SK-N-SH (cell line): Measurements from ENCODE around the gene SP6. TPM values are rescaled to one million over a fixed set of nuclear protein-coding genes. Genes with fewer than 3 reads are reported as not detected.

Source experiments
- CTCF ChIA-PET: fragments of 300-600, 350-600 bp; formaldehyde crosslinking; extraction: SDS; loops from one replicate; lab custom pipeline; 2021; lab: Yijun Ruan, JAX
- POLR2A ChIA-PET: fragments of 350-600 bp; sonication (Branson Sonifier 250); formaldehyde crosslinking; extraction: SDS; loops from one replicate; lab custom pipeline; 2020; ENCODE audit warnings: antibody characterized with exemption, inconsistent platforms; lab: Yijun Ruan, JAX
- DNase-seq: peaks from one replicate; pipeline ENCODE4 v3.0.0; 2012
- H2AFZ ChIP-seq: fragments of 200-600 bp; sonication (generic); 2 replicates; pipeline ENCODE4 v1.8.1; 2016; ENCODE audit warnings: antibody characterized with exemption, mild to moderate bottlenecking, low read depth
- H3F3A ChIP-seq: fragments of 200-600 bp; sonication (generic); replicated peaks from 2 replicates; pipeline ENCODE3; 2016; ENCODE audit warnings: antibody characterized with exemption, mild to moderate bottlenecking; ENCODE audit not compliant: insufficient read depth
- H3K27ac ChIP-seq, 2 experiments: fragments of 200-500 bp in 1 of 2; fragments of 200-600 bp in 1 of 2; sonication (Bioruptor generic) in 1 of 2; sonication (generic), shearing (Covaris generic) in 1 of 2; 2 replicates each; pipeline versions ENCODE4 v1.5.1 to v1.6.1; 2014 to 2016; ENCODE audit warnings: low read depth in 2 of 2, inconsistent platforms in 1 of 2, low read length in 1 of 2, mild to moderate bottlenecking in 1 of 2, mixed read lengths in 1 of 2
- H3K27me3 ChIP-seq: fragments of 200-600 bp; sonication (generic), shearing (Covaris generic); 2 replicates; pipeline ENCODE4 v1.6.1; 2016; ENCODE audit warnings: mixed run types; ENCODE audit not compliant: insufficient read depth
- H3K36me3 ChIP-seq, 2 experiments: fragments of 200-500 bp in 1 of 2; fragments of 200-600 bp in 1 of 2; sonication (Bioruptor generic) in 1 of 2; sonication (generic) in 1 of 2; replicated peaks in 1 of 2; 2 replicates each; pipeline versions ENCODE3 to v1.5.1; 2014 to 2016; ENCODE audit warnings: low read length in 1 of 2, mild to moderate bottlenecking in 1 of 2; ENCODE audit not compliant: insufficient read depth in 2 of 2, control insufficient read depth in 1 of 2
- H3K4me1 ChIP-seq, 2 experiments: fragments of 200-500 bp in 1 of 2; fragments of 200-600 bp in 1 of 2; sonication (Bioruptor generic) in 1 of 2; sonication (generic), shearing (Covaris generic) in 1 of 2; 2 replicates each; pipeline versions ENCODE4 v1.5.1 to v1.6.1; 2014 to 2016; ENCODE audit warnings: low read depth in 1 of 2, low read length in 1 of 2, mixed run types in 1 of 2; ENCODE audit not compliant: insufficient read depth in 2 of 2, control insufficient read depth in 1 of 2
- H3K4me2 ChIP-seq: fragments of 200-600 bp; sonication (generic), shearing (Covaris generic); 2 replicates; pipeline ENCODE4 v1.6.1; 2017; ENCODE audit warnings: mixed run types
- H3K4me3 ChIP-seq, 2 experiments: fragments of 200-500 bp in 1 of 2; fragments of 200-600 bp in 1 of 2; sonication (Bioruptor generic) in 1 of 2; sonication (generic), shearing (Covaris generic) in 1 of 2; 2 replicates each; pipeline versions ENCODE4 v1.5.1 to v1.8.1; 2014 to 2016; ENCODE audit warnings: low read depth in 2 of 2, inconsistent platforms in 1 of 2, low read length in 1 of 2, mild to moderate bottlenecking in 1 of 2, mixed read lengths in 1 of 2, moderate library complexity in 1 of 2
- H3K79me2 ChIP-seq: fragments of 200-600 bp; sonication (generic); 2 replicates; pipeline ENCODE4 v1.8.1; 2017; ENCODE audit warnings: mild to moderate bottlenecking; ENCODE audit not compliant: insufficient read depth
- H3K9ac ChIP-seq: fragments of 200-600 bp; sonication (generic); 2 replicates; pipeline ENCODE4 v1.6.1; 2017; ENCODE audit warnings: mixed run types
- H3K9me2 ChIP-seq: fragments of 200-600 bp; sonication (generic); 2 replicates; pipeline ENCODE4 v1.6.1; 2017; ENCODE audit warnings: mixed run types
- H3K9me3 ChIP-seq: fragments of 200-600 bp; sonication (generic); 2 replicates; pipeline ENCODE4 v1.6.1; 2017; ENCODE audit warnings: mixed run types, mild to moderate bottlenecking, moderate library complexity
- H4K20me1 ChIP-seq: fragments of 200-600 bp; sonication (generic); 2 replicates; pipeline ENCODE4 v1.6.1; 2017; ENCODE audit warnings: mild to moderate bottlenecking, mixed run types; ENCODE audit not compliant: insufficient read depth
- ELF1 ChIP-seq: IDR thresholded peaks from 2 replicates; pipeline ENCODE4 v1.4.0; 2012
- EP300 ChIP-seq, 2 experiments: IDR thresholded peaks; 2 replicates each; pipeline versions ENCODE4 v1.4.0 to v1.6.1; 2012; ENCODE audit warnings: borderline replicate concordance in 1 of 2, low read depth in 1 of 2, low read length in 1 of 2
- POLR2AphosphoS5 ChIP-seq: IDR thresholded peaks from 2 replicates; pipeline ENCODE4 v1.6.1; 2012; ENCODE audit warnings: low read depth, low read length
- RCOR1 ChIP-seq: fragments of 150-350 bp; IDR thresholded peaks from 2 replicates; pipeline ENCODE4 v1.6.1; 2017; ENCODE audit warnings: antibody characterized with exemption, low read length
- REST ChIP-seq: IDR thresholded peaks from 2 replicates; pipeline ENCODE4 v1.6.1; 2012; ENCODE audit warnings: mild to moderate bottlenecking, low read depth, low read length, moderate library complexity
- SIN3A ChIP-seq: IDR thresholded peaks from 2 replicates; pipeline ENCODE4 v1.6.1; 2012; ENCODE audit warnings: low read depth, mild to moderate bottlenecking, low read length, moderate library complexity, borderline replicate concordance
- TAF1 ChIP-seq: IDR thresholded peaks from 2 replicates; pipeline ENCODE4 v1.6.1; 2012; ENCODE audit warnings: low read depth, mild to moderate bottlenecking, low read length, moderate library complexity, borderline replicate concordance
- WGBS: methylation state at CpG from one replicate; pipeline ENCODE4 v1.1.6; 2017; ENCODE audit warnings: low lambda C conversion rate; 5-methylcytosine and 5-hydroxymethylcytosine counted together
- polyA plus RNA-seq, 3 experiments: library from polyadenylated mRNA; depleted of rRNA; stranded (reverse); fragments of >200 nt; gene quantifications; 2 replicates each; pipeline ENCODE4 v1.2.3, GENCODE V29; 2012
- TF ChIP-seq, protein P1 (sequence below): IDR thresholded peaks from 2 replicates; pipeline ENCODE4 v1.4.0; 2012; ENCODE audit warnings: low read depth, borderline replicate concordance

Gene SP6
- polyA plus RNA-seq, 1 of the 3 experiments (the other 2 are of a cell fraction), result 0.03 TPM

DNA sequence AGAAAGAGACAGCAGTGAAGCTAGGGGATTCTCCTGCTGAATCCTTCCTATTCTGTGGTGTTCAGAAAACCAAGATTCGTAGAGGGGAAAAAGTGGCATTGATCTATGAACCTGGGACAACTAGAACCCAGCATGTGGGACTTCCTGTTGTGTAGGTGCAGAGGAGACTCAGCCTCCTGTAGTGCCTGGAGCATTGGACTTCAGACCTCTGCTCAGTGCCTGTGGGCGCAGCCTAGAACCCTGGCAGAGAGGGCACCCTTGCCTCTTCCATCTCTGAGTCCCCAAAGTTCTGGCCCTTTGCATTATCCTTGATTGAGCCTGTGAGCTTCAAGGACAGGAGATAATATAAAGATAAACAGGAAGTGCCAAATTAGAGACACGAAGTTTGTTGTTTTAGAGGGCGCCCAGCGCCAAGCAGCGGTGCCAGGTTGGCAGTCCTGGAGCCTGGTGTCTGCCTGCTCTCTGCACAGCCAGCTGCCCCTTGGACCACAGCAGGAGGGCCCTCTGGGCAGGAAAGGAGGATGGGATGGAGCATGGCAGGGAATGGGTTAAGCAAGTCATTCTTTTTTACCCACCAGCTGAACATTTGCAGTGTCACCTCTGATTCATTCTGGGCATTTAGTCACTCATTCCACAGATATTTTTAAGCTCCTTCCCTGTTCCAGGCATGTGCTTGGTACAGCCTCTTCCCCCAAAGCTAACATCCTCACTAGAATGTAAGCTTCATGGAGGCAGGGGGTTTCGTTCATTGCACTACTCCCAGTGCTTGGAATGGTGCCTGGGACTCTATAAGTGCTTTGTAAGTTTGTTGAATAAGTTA, 11.9 kb upstream of the SP6 start (continued):
- TF ChIP-seq REST, result no peak
- no peak for TF ChIP-seq RCOR1
- TF ChIP-seq POLR2AphosphoS5, result peak; percentile 55; the same call in 1 of the 2 replicates
- peak in 1 of 2 experiments; percentile 43; a peak in 1 of 4 replicates for TF ChIP-seq EP300 (IDR thresholded peaks at IDR 0.05; ENCODE audit: borderline replicate concordance in 1 of 2, low read depth in 1 of 2, low read length in 1 of 2)
- no peak for TF ChIP-seq ELF1
- TF ChIP-seq, protein P1, sequence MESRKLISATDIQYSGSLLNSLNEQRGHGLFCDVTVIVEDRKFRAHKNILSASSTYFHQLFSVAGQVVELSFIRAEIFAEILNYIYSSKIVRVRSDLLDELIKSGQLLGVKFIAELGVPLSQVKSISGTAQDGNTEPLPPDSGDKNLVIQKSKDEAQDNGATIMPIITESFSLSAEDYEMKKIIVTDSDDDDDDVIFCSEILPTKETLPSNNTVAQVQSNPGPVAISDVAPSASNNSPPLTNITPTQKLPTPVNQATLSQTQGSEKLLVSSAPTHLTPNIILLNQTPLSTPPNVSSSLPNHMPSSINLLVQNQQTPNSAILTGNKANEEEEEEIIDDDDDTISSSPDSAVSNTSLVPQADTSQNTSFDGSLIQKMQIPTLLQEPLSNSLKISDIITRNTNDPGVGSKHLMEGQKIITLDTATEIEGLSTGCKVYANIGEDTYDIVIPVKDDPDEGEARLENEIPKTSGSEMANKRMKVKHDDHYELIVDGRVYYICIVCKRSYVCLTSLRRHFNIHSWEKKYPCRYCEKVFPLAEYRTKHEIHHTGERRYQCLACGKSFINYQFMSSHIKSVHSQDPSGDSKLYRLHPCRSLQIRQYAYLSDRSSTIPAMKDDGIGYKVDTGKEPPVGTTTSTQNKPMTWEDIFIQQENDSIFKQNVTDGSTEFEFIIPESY, result no peak
- TF ChIP-seq TAF1, result no peak

- H3K4me1 ChIP-seq, result peaks cover 0 to 5% of the 10 kb centered on the region in 2 experiments; a peak in 1 of 4 replicates
- H3K27me3 ChIP-seq, result peaks cover 32% of the 10 kb centered on the region
- no peak overlapping the region for H3K27ac ChIP-seq
- no peaks in the 10 kb centered on the region for H3K36me3 ChIP-seq
- H3K79me2 ChIP-seq, result no peaks in the 10 kb centered on the region
- H3K4me2 ChIP-seq, result no peak overlapping the region
- TF ChIP-seq SIN3A, result no peak
- H3K9me3 ChIP-seq, result no peaks in the 10 kb centered on the region
- WGBS, result 73% methylated on average over 5 of the region's 5 CpGs
- H3K9ac ChIP-seq, result no peak overlapping the region
- ChIA-PET POLR2A (no interaction called here), CTCF (interaction anchor here (0.9 to 33.0 kb wide), 4 partner anchors 9 to 27 kb away, joined by 3 to 1447 read pairs (median 288); partner anchors contain the start of genes LRRC46, MRPL10, SCRN2 and SP2)
- no peaks in the 10 kb centered on the region for H4K20me1 ChIP-seq
- H2AFZ ChIP-seq, result no peak overlapping the region
- peaks cover 4% of the 10 kb centered on the region for H3F3A ChIP-seq
- no peak for DNase-seq
- H3K9me2 ChIP-seq, result no peaks in the 10 kb centered on the region
- H3K4me3 ChIP-seq, result no peak overlapping the region
Observed at GRCh38 chr17:47860386-47860785, 9.4 kb upstream of the SP6 start.
